WTC11 (cell line): ENCODE measurements around the gene NDUFS6. TPM values are rescaled to one million over a fixed set of nuclear protein-coding genes. Genes with fewer than 3 reads are reported as not detected.
A peak's percentile ranks its signal among the peaks of the same experiment; 100 is the strongest.
"Not testable (repeated sequence)": the region's sequence is repeated elsewhere in the genome, so short reads cannot be mapped to it uniquely, and the experiment has no call there.

Source experiments
- ATAC-seq: fragments of 200-7000 bp; cut with Tn5 transposase; 2 replicates; pipeline ENCODE4 v1.10.0; 2021; ENCODE audit warnings: mild to moderate bottlenecking, moderate library complexity
- CTCF ChIA-PET: fragments of 300-600 bp; sonication (Branson Sonifier 250); formaldehyde crosslinking; loops from one replicate; lab custom pipeline; 2021; ENCODE audit warnings: antibody characterized with exemption; lab: Charles Lee
- POLR2A ChIA-PET: fragments of 350-600 bp; sonication (Branson Sonifier 250); formaldehyde crosslinking; loops from one replicate; lab custom pipeline; 2021; ENCODE audit warnings: antibody characterized with exemption; lab: Charles Lee
- DNase-seq: peaks from one replicate; pipeline ENCODE4 v3.0.0; 2021; ENCODE audit warnings: low spot score
- H3K27ac Mint-ChIP-seq: 2 replicates; pipeline ENCODE4 v1.8.0; 2021; ENCODE audit warnings: mixed read lengths
- H3K27me3 Mint-ChIP-seq: 2 replicates; pipeline ENCODE4 v1.8.0; 2021; ENCODE audit warnings: low read depth, mild to moderate bottlenecking, moderate library complexity, mixed read lengths
- H3K36me3 Mint-ChIP-seq: 2 replicates; pipeline ENCODE4 v1.8.0; 2021; ENCODE audit warnings: mixed read lengths
- H3K4me1 Mint-ChIP-seq: 2 replicates; pipeline ENCODE4 v1.8.0; 2022; ENCODE audit warnings: mixed read lengths
- H3K4me3 Mint-ChIP-seq: 2 replicates; pipeline ENCODE4 v1.8.0; 2021; ENCODE audit warnings: mild to moderate bottlenecking, moderate library complexity, mixed read lengths
- H3K9me3 Mint-ChIP-seq: 2 replicates; pipeline ENCODE4 v1.8.0; 2021; ENCODE audit warnings: mixed read lengths
- ATF2 ChIP-seq: sonication (generic); formaldehyde crosslinking; IDR thresholded peaks from 2 replicates; pipeline ENCODE4 v1.8.1; 2022; ENCODE audit warnings: low read depth, missing genetic modification reagents, borderline replicate concordance
- CDX4 ChIP-seq: fragments of 250-450 bp; sonication (Bioruptor Pico); IDR thresholded peaks from 2 replicates; pipeline ENCODE4 v1.9.0; 2021; ENCODE audit warnings: moderate library complexity, mild to moderate bottlenecking, inconsistent platforms, borderline replicate concordance
- CREB1 ChIP-seq: sonication (generic); formaldehyde crosslinking; IDR thresholded peaks from 2 replicates; pipeline ENCODE4 v1.8.0; 2023; ENCODE audit warnings: mild to moderate bottlenecking, missing genetic modification reagents
- CREM ChIP-seq: sonication (generic); formaldehyde crosslinking; IDR thresholded peaks from 2 replicates; pipeline ENCODE4 v1.8.1; 2022; ENCODE audit warnings: mild to moderate bottlenecking, missing genetic modification reagents, moderate library complexity
- ELF4 ChIP-seq: sonication (generic); formaldehyde crosslinking; IDR thresholded peaks from 2 replicates; pipeline ENCODE4 v1.8.1; 2022; ENCODE audit warnings: low read depth, mild to moderate bottlenecking, moderate library complexity, missing genetic modification reagents
- ERG ChIP-seq: fragments of 250-450 bp; sonication (Bioruptor Pico); IDR thresholded peaks from 2 replicates; pipeline ENCODE4 v1.8.0; 2021; ENCODE audit warnings: mild to moderate bottlenecking
- ETV6 ChIP-seq: sonication (generic); formaldehyde crosslinking; IDR thresholded peaks from 2 replicates; pipeline ENCODE4 v1.8.1; 2022; ENCODE audit warnings: mild to moderate bottlenecking, missing genetic modification reagents
- IRF2 ChIP-seq: sonication (generic); formaldehyde crosslinking; IDR thresholded peaks from 2 replicates; pipeline ENCODE4 v1.8.0; 2022; ENCODE audit warnings: low read depth, missing genetic modification reagents, borderline replicate concordance
- JUN ChIP-seq: sonication (generic); formaldehyde crosslinking; IDR thresholded peaks from 2 replicates; pipeline ENCODE4 v1.8.0; 2023; ENCODE audit warnings: mild to moderate bottlenecking, missing genetic modification reagents
- NFATC4 ChIP-seq: fragments of 250-450 bp; sonication (Bioruptor Pico); IDR thresholded peaks from 2 replicates; pipeline ENCODE4 v1.9.0; 2021; ENCODE audit warnings: mild to moderate bottlenecking
- NR1H2 ChIP-seq: sonication (generic); formaldehyde crosslinking; IDR thresholded peaks from 2 replicates; pipeline ENCODE4 v1.9.0; 2021; ENCODE audit warnings: mild to moderate bottlenecking, moderate library complexity, missing genetic modification reagents
- PRRX2 ChIP-seq: fragments of 250-450 bp; sonication (Bioruptor Pico); IDR thresholded peaks from 2 replicates; pipeline ENCODE4 v1.8.0; 2021; ENCODE audit warnings: mild to moderate bottlenecking
- RORB ChIP-seq: fragments of 250-450 bp; sonication (Bioruptor Pico); IDR thresholded peaks from 2 replicates; pipeline ENCODE4 v1.9.0; 2021; ENCODE audit warnings: mild to moderate bottlenecking
- STAT6 ChIP-seq: sonication (generic); formaldehyde crosslinking; conservative IDR thresholded peaks from 2 replicates; pipeline ENCODE4 v1.8.1; 2023; ENCODE audit warnings: mild to moderate bottlenecking, low read depth, missing genetic modification reagents, moderate library complexity
- TEAD4 ChIP-seq: sonication (generic); formaldehyde crosslinking; IDR thresholded peaks from 2 replicates; pipeline ENCODE4 v1.8.0; 2022; ENCODE audit warnings: mild to moderate bottlenecking, missing genetic modification reagents
- USF2 ChIP-seq: sonication (generic); formaldehyde crosslinking; IDR thresholded peaks from 2 replicates; pipeline ENCODE4 v1.8.1; 2023; ENCODE audit warnings: mild to moderate bottlenecking, missing genetic modification reagents, moderate library complexity
- ZNF121 ChIP-seq: sonication (generic); formaldehyde crosslinking; IDR thresholded peaks from 2 replicates; pipeline ENCODE4 v1.8.0; 2023; ENCODE audit warnings: missing genetic modification reagents
- ZNF317 ChIP-seq: sonication (generic); formaldehyde crosslinking; IDR thresholded peaks from 2 replicates; pipeline ENCODE4 v1.8.1; 2023; ENCODE audit warnings: low read depth, mild to moderate bottlenecking, moderate library complexity, missing genetic modification reagents, borderline replicate concordance
- ZNF416 ChIP-seq: fragments of 250-450 bp; sonication (Bioruptor Pico); IDR thresholded peaks from 2 replicates; pipeline ENCODE4 v1.9.0; 2021; ENCODE audit warnings: mild to moderate bottlenecking, inconsistent platforms
- total RNA-seq: library from RNA; stranded (reverse); gene quantifications from 3 replicates; pipeline ENCODE4 v1.2.3, GENCODE V29; 2021

The NDUFS6 gene
- total RNA-seq, 1 experiment from 2014 or later, result 84.3 TPM

GRCh38 chr5:1798589-1798988 is 2.6 kb upstream of the NDUFS6 start:
- Mint-ChIP-seq H3K4me1 (peaks cover 18% of the 10 kb centered on the region), H3K36me3 (peaks cover 32% of the 10 kb centered on the region), H3K4me3 (peak overlapping the region; percentile 99)
- DNase-seq, H3K9me3 Mint-ChIP-seq, POLR2A ChIA-PET, H3K27ac Mint-ChIP-seq, ATAC-seq, H3K27me3 Mint-ChIP-seq: not testable (repeated sequence)
- CTCF ChIA-PET, result interaction anchor here (1.2 kb wide), 1 partner anchor 35 kb away, joined by 3 read pairs; no protein-coding TSS in a partner anchor

GRCh38 chr5:1799110-1799601 is 2.1 kb upstream of the NDUFS6 start:
- peaks cover 37% of the 10 kb centered on the region for H3K36me3 Mint-ChIP-seq
- ChIA-PET CTCF (interaction anchor here (1.2 kb wide), 1 partner anchor 36 kb away, joined by 3 read pairs; no protein-coding TSS in a partner anchor), POLR2A (no interaction called here)
- no peak overlapping the region for H3K27ac Mint-ChIP-seq
- H3K4me1 Mint-ChIP-seq, result peaks cover 18% of the 10 kb centered on the region
- H3K4me3 Mint-ChIP-seq, result peak overlapping the region; percentile 99
- no peaks in the 10 kb centered on the region for H3K27me3 Mint-ChIP-seq
- DNase-seq, result no peak
- ATAC-seq, result peak; percentile 1
- no peaks in the 10 kb centered on the region for H3K9me3 Mint-ChIP-seq
- TF ChIP-seq ATF2 (CRISPR knock-in tag) (no peak), USF2 (no peak), ZNF317 (CRISPR knock-in tag) (no peak), NR1H2 (CRISPR knock-in tag) (no peak), JUN (CRISPR knock-in tag) (no peak), CREM (CRISPR knock-in tag) (no peak), ZNF121 (CRISPR knock-in tag) (no peak), NFATC4 (no peak), ZNF416 (no peak), CDX4 (CRISPR knock-in tag) (no peak), ETV6 (CRISPR knock-in tag) (no peak), TEAD4 (CRISPR knock-in tag) (no peak), RORB (CRISPR knock-in tag) (no peak), PRRX2 (no peak), ERG (CRISPR knock-in tag) (no peak), ELF4 (no peak), IRF2 (CRISPR knock-in tag) (no peak), STAT6 (CRISPR knock-in tag) (no peak), CREB1 (CRISPR knock-in tag) (no peak)
